Neural progenitor cell (in vitro differentiated cells): ENCODE data around the gene HMX1.

Experiments
- EZH2 ChIP-seq: fragments of 200-600 bp; sonication (generic); IDR thresholded peaks from 2 replicates; pipeline ENCODE4 v1.6.1; 2017; ENCODE audit warnings: antibody characterized with exemption, mild to moderate bottlenecking, moderate library complexity
- TF ChIP-seq, protein P1 (sequence below): fragments of 200-600 bp; sonication (generic); IDR thresholded peaks from 2 replicates; pipeline ENCODE4 v1.5.1; 2017; ENCODE audit warnings: antibody characterized with exemption, mild to moderate bottlenecking

DNA sequence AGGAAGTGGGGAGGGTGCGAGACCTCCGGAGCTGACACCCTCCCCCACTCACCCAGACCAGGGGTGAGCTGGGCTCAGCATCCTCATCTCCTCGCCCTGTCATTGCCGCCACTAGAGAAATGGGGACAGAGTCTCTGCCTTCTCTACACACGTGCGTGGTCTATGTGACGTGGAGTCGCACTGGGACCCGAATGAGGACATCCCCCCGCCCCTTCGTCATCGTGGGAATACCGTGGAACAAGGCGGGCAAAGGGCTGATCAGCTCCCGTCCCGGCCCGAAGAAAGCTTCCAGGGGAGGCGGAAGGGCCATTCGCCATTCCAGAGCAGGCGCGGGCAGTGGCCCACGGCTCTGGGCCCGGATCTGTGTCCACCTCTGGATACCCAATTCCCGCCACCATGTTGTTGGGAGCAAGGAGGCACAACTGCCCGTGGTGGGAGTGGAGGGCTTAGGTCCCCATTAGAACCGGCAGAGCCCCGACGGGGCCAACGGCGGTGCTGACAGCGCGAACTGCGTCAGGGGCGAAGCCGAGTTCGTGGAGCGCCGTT is 12.0 kb downstream of the HMX1 start:
- TF ChIP-seq, protein P1, sequence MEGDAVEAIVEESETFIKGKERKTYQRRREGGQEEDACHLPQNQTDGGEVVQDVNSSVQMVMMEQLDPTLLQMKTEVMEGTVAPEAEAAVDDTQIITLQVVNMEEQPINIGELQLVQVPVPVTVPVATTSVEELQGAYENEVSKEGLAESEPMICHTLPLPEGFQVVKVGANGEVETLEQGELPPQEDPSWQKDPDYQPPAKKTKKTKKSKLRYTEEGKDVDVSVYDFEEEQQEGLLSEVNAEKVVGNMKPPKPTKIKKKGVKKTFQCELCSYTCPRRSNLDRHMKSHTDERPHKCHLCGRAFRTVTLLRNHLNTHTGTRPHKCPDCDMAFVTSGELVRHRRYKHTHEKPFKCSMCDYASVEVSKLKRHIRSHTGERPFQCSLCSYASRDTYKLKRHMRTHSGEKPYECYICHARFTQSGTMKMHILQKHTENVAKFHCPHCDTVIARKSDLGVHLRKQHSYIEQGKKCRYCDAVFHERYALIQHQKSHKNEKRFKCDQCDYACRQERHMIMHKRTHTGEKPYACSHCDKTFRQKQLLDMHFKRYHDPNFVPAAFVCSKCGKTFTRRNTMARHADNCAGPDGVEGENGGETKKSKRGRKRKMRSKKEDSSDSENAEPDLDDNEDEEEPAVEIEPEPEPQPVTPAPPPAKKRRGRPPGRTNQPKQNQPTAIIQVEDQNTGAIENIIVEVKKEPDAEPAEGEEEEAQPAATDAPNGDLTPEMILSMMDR, result no peak
- TF ChIP-seq EZH2, result peak; percentile 99
